ENCODE data around the gene MAP2K6. TPM values are rescaled to one million over a fixed set of nuclear protein-coding genes. Genes with fewer than 3 reads are reported as not detected.

Gene MAP2K6
- total RNA-seq, 1 donor from 2014 or later: 10.3 TPM

DNA sequence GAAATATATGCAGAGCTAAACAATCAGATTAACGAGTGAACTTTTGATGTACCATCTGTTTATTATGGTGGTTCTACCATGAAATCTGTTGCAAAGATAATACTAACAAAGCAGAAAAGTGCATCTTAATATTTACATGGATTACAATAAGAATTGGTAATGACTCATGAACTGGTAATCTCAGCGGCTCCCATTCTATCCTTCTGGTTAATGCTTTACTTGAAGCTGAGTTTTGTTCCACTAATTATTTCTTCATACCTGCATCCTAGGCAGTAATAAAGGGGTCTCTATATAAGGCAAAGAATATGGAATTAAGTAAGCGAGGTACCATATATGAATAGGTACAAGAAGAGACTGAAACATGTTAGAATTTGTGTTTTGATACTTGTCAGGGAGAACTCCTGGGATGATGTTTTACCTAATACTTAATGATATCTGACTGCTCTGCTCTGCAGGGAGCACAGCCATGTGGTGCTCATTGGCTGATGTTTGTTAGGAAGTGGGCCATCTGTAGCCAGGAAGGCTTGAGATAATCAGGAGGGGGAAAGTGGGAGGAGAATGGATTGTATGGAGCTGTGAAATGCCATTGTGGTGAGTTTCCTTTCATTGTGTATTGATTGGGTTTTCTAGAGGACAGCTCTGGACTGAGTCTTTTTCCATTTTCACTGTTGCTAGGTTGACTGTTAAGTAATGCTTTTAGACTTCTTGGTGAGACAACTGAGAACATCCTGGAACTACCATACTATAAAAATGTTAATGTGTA, 52.6 kb downstream of the MAP2K6 start:
- Histone ChIP-seq H3K4me3 (no peak overlapping the region), H3K27ac (no peak overlapping the region), H3K27me3 (no peaks in the 10 kb centered on the region), H3K36me3 (no peaks in the 10 kb centered on the region), H3K9me3 (no peaks in the 10 kb centered on the region), H3K4me1 (peaks cover 7% of the 10 kb centered on the region)
- TF ChIP-seq POLR2A (IDR thresholded peaks at IDR 0.05) (no peak), CTCF (IDR thresholded peaks at IDR 0.05) (no peak), POLR2AphosphoS5 (IDR thresholded peaks at IDR 0.05; ENCODE audit: insufficient read depth in 1 of 2, low read depth in 1 of 2) (no peak)
- intact Hi-C loops (cut with DNase I): no loop called here
- DNase-seq (ENCODE audit: extremely low spot score in 2 of 2): no peak

DNA sequence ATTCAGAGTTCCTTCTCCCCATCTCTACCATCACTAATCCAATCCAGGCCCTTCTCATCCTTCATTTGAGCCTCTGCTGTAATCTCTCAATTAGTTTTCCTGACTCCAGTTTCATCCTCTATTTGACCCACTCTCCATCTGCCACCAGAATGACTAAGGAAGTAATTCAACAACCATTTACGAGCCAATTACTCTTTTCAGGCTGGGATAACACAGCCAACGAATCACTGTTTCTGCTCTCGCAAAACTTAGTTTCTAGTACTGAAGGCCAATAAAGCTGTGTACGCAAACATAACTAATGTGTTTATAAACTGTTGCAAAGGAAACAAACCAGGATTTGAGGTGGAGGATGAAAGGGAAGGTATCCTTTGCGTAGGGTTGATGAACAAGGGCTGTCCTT, 53.7 kb downstream of the MAP2K6 start:
- Histone ChIP-seq H3K27ac (no peak overlapping the region), H3K27me3 (no peaks in the 10 kb centered on the region), H3K4me3 (no peak overlapping the region), H3K36me3 (no peaks in the 10 kb centered on the region), H3K4me1 (peaks cover 9% of the 10 kb centered on the region), H3K9me3 (no peaks in the 10 kb centered on the region)
- no peak for DNase-seq (ENCODE audit: extremely low spot score in 2 of 2)
- intact Hi-C loops (cut with DNase I): no loop called here
- TF ChIP-seq POLR2A (IDR thresholded peaks at IDR 0.05) (no peak), POLR2AphosphoS5 (IDR thresholded peaks at IDR 0.05; ENCODE audit: insufficient read depth in 1 of 2, low read depth in 1 of 2) (no peak), CTCF (IDR thresholded peaks at IDR 0.05) (no peak)

- no peaks in the 10 kb centered on the region for H3K27me3 ChIP-seq
- H3K27ac ChIP-seq: no peak overlapping the region
- H3K4me1 ChIP-seq: peaks cover 25% of the 10 kb centered on the region
- DNase-seq (ENCODE audit: extremely low spot score in 2 of 2): no peak
- no peaks in the 10 kb centered on the region for H3K36me3 ChIP-seq
- TF ChIP-seq POLR2A (IDR thresholded peaks at IDR 0.05): no peak
- no peak for TF ChIP-seq CTCF (IDR thresholded peaks at IDR 0.05)
- TF ChIP-seq POLR2AphosphoS5 (IDR thresholded peaks at IDR 0.05; ENCODE audit: insufficient read depth in 1 of 2, low read depth in 1 of 2): no peak
- no peak overlapping the region for H3K4me3 ChIP-seq
- intact Hi-C loops (cut with DNase I): no loop called here
- no peaks in the 10 kb centered on the region for H3K9me3 ChIP-seq
These were observed 56.2 kb downstream of the MAP2K6 start for GRCh38 chr17:69470702-69471101.

- Histone ChIP-seq H3K9me3 (no peaks in the 10 kb centered on the region), H3K27me3 (no peaks in the 10 kb centered on the region), H3K27ac (no peak overlapping the region), H3K36me3 (no peaks in the 10 kb centered on the region), H3K4me3 (no peak overlapping the region), H3K4me1 (peaks cover 25% of the 10 kb centered on the region)
- DNase-seq (ENCODE audit: extremely low spot score in 2 of 2): no peak
- intact Hi-C loops (cut with DNase I): no loop called here
- TF ChIP-seq POLR2A (IDR thresholded peaks at IDR 0.05): no peak
- no peak for TF ChIP-seq POLR2AphosphoS5 (IDR thresholded peaks at IDR 0.05; ENCODE audit: insufficient read depth in 1 of 2, low read depth in 1 of 2)
These were observed 56.9 kb downstream of the MAP2K6 start for GRCh38 chr17:69471406-69471805.

- H3K9me3 ChIP-seq: no peaks in the 10 kb centered on the region
- H3K27ac ChIP-seq: peak overlapping the region; percentile 54
- H3K4me3 ChIP-seq: no peak overlapping the region
- peak in 1 of 2 donors; percentile 40 for TF ChIP-seq POLR2AphosphoS5 (IDR thresholded peaks at IDR 0.05; ENCODE audit: insufficient read depth in 1 of 2, low read depth in 1 of 2)
- TF ChIP-seq POLR2A (IDR thresholded peaks at IDR 0.05): no peak
- TF ChIP-seq CTCF (IDR thresholded peaks at IDR 0.05): no peak
- H3K4me1 ChIP-seq: peaks cover 18% of the 10 kb centered on the region
- H3K27me3 ChIP-seq: no peaks in the 10 kb centered on the region
- intact Hi-C loops (cut with DNase I): no loop called here
- no peaks in the 10 kb centered on the region for H3K36me3 ChIP-seq
- DNase-seq (ENCODE audit: extremely low spot score in 2 of 2): no peak
These were observed 59.6 kb downstream of the MAP2K6 start for GRCh38 chr17:69473841-69474831.
